HCT116 (cell line): ENCODE results near the gene NCOA5. TPM values are rescaled to one million over a fixed set of nuclear protein-coding genes. Genes with fewer than 3 reads are reported as not detected.
"Not testable (repeated sequence)": the region's sequence is repeated elsewhere in the genome, so short reads cannot be mapped to it uniquely, and the experiment has no call there.

Source experiments
- ATAC-seq: fragments of 200-7000 bp; cut with Tn5 transposase; 2 replicates; pipeline ENCODE4 v1.9.1; 2020; ENCODE audit warnings: mild to moderate bottlenecking, moderate library complexity
- BruUV-seq: library from RNA; stranded (reverse); fragments of 400-500 nt; replicated peaks from 2 replicates; lab custom pipeline; 2021; lab: Mats Ljungman, UMichigan
- CTCF ChIA-PET: fragments of 300-600 bp; sonication (Branson Sonifier 250); formaldehyde crosslinking; loops from one replicate; lab custom pipeline; 2021; ENCODE audit warnings: antibody characterized with exemption; lab: Charles Lee
- POLR2A ChIA-PET: fragments of 300-600, 350-600 bp; sonication (Branson Sonifier 250); formaldehyde crosslinking; loops from one replicate; lab custom pipeline; 2021; ENCODE audit warnings: antibody characterized with exemption; lab: Charles Lee
- RAD21 ChIA-PET, 2 experiments: fragments of 300-600 bp; sonication (Branson Sonifier 250); formaldehyde crosslinking; loops; one replicate each; lab custom pipeline; 2023; ENCODE audit warnings: low total read pairs in 2 of 2; ENCODE audit not compliant: uncharacterized antibody in 2 of 2, unreplicated experiment in 2 of 2, low non-redundant PET in 1 of 2; lab: Charles Lee
- DNase-seq: peaks from one replicate; pipeline ENCODE4 v3.0.0-alpha.2; 2010; ENCODE audit warnings: low read depth, low spot score
- H2AFZ ChIP-seq: fragments of 200-600 bp; shearing (Covaris generic), sonication (generic); 2 replicates; pipeline ENCODE4 v1.6.1; 2017; ENCODE audit warnings: low read depth, mixed run types, mixed read lengths, antibody characterized with exemption, low read length; ENCODE audit not compliant: poor library complexity, severe bottlenecking
- H3K27ac ChIP-seq: 2 replicates; pipeline ENCODE4 v1.5.1; 2012; ENCODE audit warnings: low read depth, low read length
- H3K27me3 ChIP-seq: fragments of 200-600 bp; sonication (generic); 2 replicates; pipeline ENCODE4 v1.6.1; 2016; ENCODE audit warnings: mixed run types, low read length, mixed read lengths; ENCODE audit not compliant: insufficient read depth
- H3K36me3 ChIP-seq, 2 experiments: fragments of 200-500 bp in 1 of 2; fragments of 200-600 bp in 1 of 2; sonication (Bioruptor generic) in 1 of 2; sonication (generic) in 1 of 2; 2 replicates each; pipeline versions ENCODE4 v1.5.1 to v1.6.1; 2014 to 2016; ENCODE audit warnings: low read length in 2 of 2, inconsistent platforms in 1 of 2, mixed read lengths in 1 of 2, mixed run types in 1 of 2; ENCODE audit not compliant: insufficient read depth in 2 of 2, control insufficient read depth in 1 of 2
- H3K4me1 ChIP-seq, 2 experiments: fragments of 200-600 bp in 1 of 2; sonication (generic) in 1 of 2; 2 replicates each; pipeline versions ENCODE4 v1.5.1 to v1.6.1; 2012 to 2017; ENCODE audit warnings: low read length in 2 of 2, inconsistent platforms in 1 of 2, mild to moderate bottlenecking in 1 of 2, mixed read lengths in 1 of 2, mixed run types in 1 of 2, moderate library complexity in 1 of 2; ENCODE audit not compliant: insufficient read depth in 2 of 2, control insufficient read depth in 1 of 2
- H3K4me2 ChIP-seq: fragments of 200-600 bp; sonication (generic); 2 replicates; pipeline ENCODE4 v1.6.1; 2017; ENCODE audit warnings: mixed run types, low read length, mixed read lengths
- H3K4me3 ChIP-seq, 2 experiments: fragments of 200-600 bp in 1 of 2; sonication (generic) in 1 of 2; replicated peaks in 1 of 2; 2 replicates each; pipeline ENCODE4 v1.5.1; 2011 to 2016; ENCODE audit warnings: low read length in 2 of 2, control low read depth in 1 of 2, low read depth in 1 of 2, mild to moderate bottlenecking in 1 of 2, mixed read lengths in 1 of 2, mixed run types in 1 of 2
- H3K79me2 ChIP-seq: fragments of 200-600 bp; sonication (generic); 2 replicates; pipeline ENCODE4 v1.6.1; 2017; ENCODE audit warnings: mild to moderate bottlenecking, mixed run types, low read length, moderate library complexity, mixed read lengths; ENCODE audit not compliant: insufficient read depth
- H3K9ac ChIP-seq: fragments of 200-600 bp; sonication (generic); 2 replicates; pipeline ENCODE4 v1.6.1; 2016; ENCODE audit warnings: low read length, mixed read lengths
- H3K9me2 ChIP-seq: fragments of 200-600 bp; sonication (generic), shearing (Covaris generic); 2 replicates; pipeline ENCODE4 v1.6.1; 2017; ENCODE audit warnings: mixed run types, mild to moderate bottlenecking, moderate library complexity; ENCODE audit not compliant: insufficient read depth
- H3K9me3 ChIP-seq, 2 experiments: fragments of 200-500 bp in 1 of 2; fragments of 200-600 bp in 1 of 2; sonication (Bioruptor generic) in 1 of 2; sonication (generic) in 1 of 2; 2 replicates each; pipeline ENCODE4 v1.6.1; 2014 to 2017; ENCODE audit warnings: low read length in 2 of 2, mixed read lengths in 2 of 2, inconsistent platforms in 1 of 2, low read depth in 1 of 2, mild to moderate bottlenecking in 1 of 2, mixed run types in 1 of 2, moderate library complexity in 1 of 2; ENCODE audit not compliant: control insufficient read depth in 1 of 2, insufficient read depth in 1 of 2
- H4K20me1 ChIP-seq: fragments of 200-600 bp; sonication (generic), shearing (Covaris generic); 2 replicates; pipeline ENCODE4 v1.6.1; 2017; ENCODE audit warnings: mixed run types, mild to moderate bottlenecking, moderate library complexity; ENCODE audit not compliant: insufficient read depth
- FOSL1 ChIP-seq: IDR thresholded peaks from 2 replicates; pipeline ENCODE4 v1.6.1; 2012; ENCODE audit warnings: low read depth
- SIN3A ChIP-seq: IDR thresholded peaks from 2 replicates; pipeline ENCODE4 v1.6.1; 2012; ENCODE audit warnings: low read depth
- intact Hi-C: fragments of 100-400 bp; cut with micrococcal nuclease; formaldehyde crosslinking; loops from 2 replicates; pipeline ENCODE4 v1.10.0; 2022
- total RNA-seq: library from RNA; stranded (reverse); gene quantifications from one replicate; pipeline ENCODE4 v1.2.1, GENCODE V29; 2021; ENCODE audit not compliant: unreplicated experiment

NCOA5 gene
- total RNA-seq, 1 experiment from 2014 or later: 31.6 TPM

DNA sequence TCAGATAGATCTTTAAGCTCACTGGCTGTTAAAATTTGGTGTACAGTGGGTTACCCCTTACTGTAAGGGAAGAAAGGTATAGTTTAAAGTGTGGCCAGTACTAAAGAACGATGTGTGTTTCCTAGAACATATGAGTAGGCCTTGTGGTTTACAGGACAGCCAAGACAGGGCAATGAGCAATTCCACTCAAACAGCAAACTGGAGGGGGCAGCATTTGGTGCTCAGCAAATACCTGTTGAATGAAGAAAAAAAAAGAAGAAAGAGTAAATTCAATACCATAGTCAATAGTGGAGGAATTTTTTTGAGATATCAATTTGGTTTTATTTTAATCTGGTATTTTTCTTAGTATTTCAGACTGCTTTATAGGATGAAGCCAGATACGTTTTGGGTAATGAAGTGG is 3.8 kb upstream of the NCOA5 start:
- ChIA-PET CTCF (interaction anchor here (0.6 kb wide), 1 partner anchor 78 kb away, joined by 3 read pairs; no protein-coding TSS in a partner anchor), POLR2A (no interaction called here), RAD21 (no interaction called here)
- peaks cover 10% of the 10 kb centered on the region for H3K79me2 ChIP-seq
- no peak overlapping the region for H3K9ac ChIP-seq
- H3K9me2 ChIP-seq: no peaks in the 10 kb centered on the region
- intact Hi-C loops: no loop called here
- DNase-seq (no peak), ATAC-seq (no peak)
- peaks cover 4 to 9% of the 10 kb centered on the region in 2 experiments for H3K4me1 ChIP-seq
- H3K4me2 ChIP-seq: no peak overlapping the region
- H3K27me3 ChIP-seq: no peaks in the 10 kb centered on the region
- no peak overlapping the region for H2AFZ ChIP-seq
- H3K9me3 ChIP-seq: no peaks in the 10 kb centered on the region
- no peak overlapping the region for H3K4me3 ChIP-seq
- BruUV-seq: no TSS peak
- TF ChIP-seq FOSL1: no peak
- no peak for TF ChIP-seq SIN3A
- H3K27ac ChIP-seq: no peak overlapping the region
- H4K20me1 ChIP-seq: no peaks in the 10 kb centered on the region
- no peaks in the 10 kb centered on the region for H3K36me3 ChIP-seq

- H3K4me2 ChIP-seq, POLR2A ChIA-PET: not testable (repeated sequence)
These were observed 2.1 kb upstream of the NCOA5 start for GRCh38 chr20:46091622-46092535.

More at GRCh38 chr20:46091622-46092535, 2.1 kb upstream of the NCOA5 start:
- ATAC-seq, DNase-seq, H2AFZ ChIP-seq, intact Hi-C loops, RAD21 ChIA-PET, H3K9ac ChIP-seq, H4K20me1 ChIP-seq, H3K9me3 ChIP-seq, H3K36me3 ChIP-seq, H3K27me3 ChIP-seq, H3K27ac ChIP-seq, H3K4me3 ChIP-seq, BruUV-seq, H3K9me2 ChIP-seq: not testable (repeated sequence)
- Histone ChIP-seq H3K79me2 (peaks cover 27% of the 10 kb centered on the region), H3K4me1 (peaks cover 11 to 25% of the 10 kb centered on the region in 2 experiments)
- CTCF ChIA-PET: interaction anchor here (1.0 kb wide), 1 partner anchor 78 kb away, joined by 3 read pairs; no protein-coding TSS in a partner anchor
